Trophoblast cell (in vitro differentiated cells and primary cell): ENCODE results near the gene DVL1.

Experiments
- DNase-seq, 2 donors: peaks; one replicate each; pipeline ENCODE4 v3.0.0-alpha.2; 2016
- H2AFZ ChIP-seq: 2 replicates; pipeline ENCODE4 v1.6.1; 2013; ENCODE audit warnings: low read length, moderate library complexity, mild to moderate bottlenecking; ENCODE audit not compliant: insufficient read depth, poor library complexity
- H2AK5ac ChIP-seq: 2 replicates; pipeline ENCODE4 v1.6.1; 2013; ENCODE audit warnings: mild to moderate bottlenecking, low read length
- H2BK120ac ChIP-seq: 2 replicates; pipeline ENCODE4 v1.6.1; 2013; ENCODE audit warnings: low read length, mild to moderate bottlenecking, moderate library complexity; ENCODE audit not compliant: insufficient read depth, poor library complexity
- H2BK12ac ChIP-seq: 2 replicates; pipeline ENCODE4 v1.6.1; 2013; ENCODE audit warnings: mild to moderate bottlenecking, low read length, moderate library complexity
- H2BK5ac ChIP-seq: 2 replicates; pipeline ENCODE4 v1.6.1; 2013; ENCODE audit warnings: low read length, low read depth, moderate library complexity, mild to moderate bottlenecking; ENCODE audit not compliant: poor library complexity
- H3K14ac ChIP-seq: 2 replicates; pipeline ENCODE4 v1.6.1; 2013; ENCODE audit warnings: mild to moderate bottlenecking, low read length
- H3K18ac ChIP-seq: 2 replicates; pipeline ENCODE4 v1.6.1; 2013; ENCODE audit warnings: mild to moderate bottlenecking, low read length
- H3K23ac ChIP-seq: 2 replicates; pipeline ENCODE4 v1.6.1; 2013; ENCODE audit warnings: low read length
- H3K27ac ChIP-seq: 2 replicates; pipeline ENCODE4 v1.5.1; 2013; ENCODE audit warnings: low read depth, mild to moderate bottlenecking, inconsistent platforms, low read length, moderate library complexity
- H3K27me3 ChIP-seq: 2 replicates; pipeline ENCODE4 v1.6.1; 2013; ENCODE audit warnings: inconsistent platforms, mild to moderate bottlenecking, low read length, moderate library complexity; ENCODE audit not compliant: insufficient read depth
- H3K36me3 ChIP-seq, 2 experiments: 1 replicate in 1 of 2; 2 replicates in 1 of 2; pipeline ENCODE4 v1.6.1; 2013; ENCODE audit warnings: low read length in 2 of 2, mild to moderate bottlenecking in 2 of 2, moderate library complexity in 1 of 2; ENCODE audit not compliant: insufficient read depth in 2 of 2, control insufficient read depth in 1 of 2
- H3K4ac ChIP-seq: 2 replicates; pipeline ENCODE4 v1.6.1; 2013; ENCODE audit warnings: low read depth, mild to moderate bottlenecking, low read length, moderate library complexity
- H3K4me1 ChIP-seq, 2 experiments: 1 replicate in 1 of 2; 2 replicates in 1 of 2; pipeline ENCODE4 v1.6.1; 2013; ENCODE audit warnings: low read length in 2 of 2, mild to moderate bottlenecking in 2 of 2, moderate library complexity in 1 of 2; ENCODE audit not compliant: insufficient read depth in 2 of 2, control insufficient read depth in 1 of 2
- H3K4me2 ChIP-seq: 2 replicates; pipeline ENCODE4 v1.6.1; 2013; ENCODE audit warnings: inconsistent platforms, mild to moderate bottlenecking, low read length, moderate library complexity
- H3K4me3 ChIP-seq: 2 replicates; pipeline ENCODE4 v1.5.1; 2013; ENCODE audit warnings: mild to moderate bottlenecking, low read depth, low read length, inconsistent platforms
- H3K79me1 ChIP-seq: one replicate; pipeline ENCODE4 v1.6.1; 2013; ENCODE audit warnings: low read length
- H3K79me2 ChIP-seq: 2 replicates; pipeline ENCODE4 v1.6.1; 2013; ENCODE audit warnings: low read length, mild to moderate bottlenecking; ENCODE audit not compliant: control insufficient read depth, insufficient read depth, poor library complexity
- H3K9ac ChIP-seq: 2 replicates; pipeline ENCODE4 v1.6.1; 2013; ENCODE audit warnings: mild to moderate bottlenecking, low read length
- H3K9me3 ChIP-seq: 2 replicates; pipeline ENCODE4 v1.6.1; 2013; ENCODE audit warnings: low read depth, mild to moderate bottlenecking, control low read depth, inconsistent platforms, low read length; ENCODE audit not compliant: insufficient read depth
- H4K12ac ChIP-seq: 2 replicates; pipeline ENCODE4 v1.6.1; 2013; ENCODE audit warnings: low read depth, mild to moderate bottlenecking, low read length, moderate library complexity
- H4K8ac ChIP-seq: 2 replicates; pipeline ENCODE4 v1.6.1; 2013; ENCODE audit warnings: low read depth, mild to moderate bottlenecking, low read length, moderate library complexity
- H4K91ac ChIP-seq: one replicate; pipeline ENCODE4 v1.6.1; 2013; ENCODE audit warnings: low read depth, mild to moderate bottlenecking, low read length, moderate library complexity
- WGBS: extraction: QIAGEN DNeasy Blood & Tissue Kit; methylation state at CpG from one replicate; pipeline ENCODE4 v1.1.7; 2013; ENCODE audit warnings: missing lambda C conversion rate; ENCODE audit not compliant: insufficient read length, insufficient coverage; ENCODE audit errors: extremely low coverage; 5-methylcytosine and 5-hydroxymethylcytosine counted together

Gene DVL1

GRCh38 chr1:1390675-1391074, 41.5 kb upstream of the DVL1 start:
- H3K79me2 ChIP-seq, result no peaks in the 10 kb centered on the region
- no peak for DNase-seq
- no peak overlapping the region for H3K4ac ChIP-seq
- H2BK120ac ChIP-seq, result no peak overlapping the region
- H3K14ac ChIP-seq, result no peak overlapping the region
- no peak overlapping the region for H2BK12ac ChIP-seq
- no peak overlapping the region for H3K27ac ChIP-seq
- no peaks in the 10 kb centered on the region for H3K4me1 ChIP-seq
- no peak overlapping the region for H2AFZ ChIP-seq
- H2BK5ac ChIP-seq, result no peak overlapping the region
- no peaks in the 10 kb centered on the region for H3K27me3 ChIP-seq
- no peak overlapping the region for H3K23ac ChIP-seq
- no peak overlapping the region for H3K9ac ChIP-seq
- H4K12ac ChIP-seq, result no peak overlapping the region
- H3K18ac ChIP-seq, result no peak overlapping the region
- no CpG with 5 or more reads among the region's 12 CpGs for WGBS
- no peak overlapping the region for H3K4me3 ChIP-seq
- no peak overlapping the region for H2AK5ac ChIP-seq
- peaks cover 82 to 92% of the 10 kb centered on the region in 2 experiments for H3K36me3 ChIP-seq
- H4K91ac ChIP-seq, result no peak overlapping the region
- no peak overlapping the region for H3K4me2 ChIP-seq
- no peak overlapping the region for H4K8ac ChIP-seq
- H3K79me1 ChIP-seq, result no peaks in the 10 kb centered on the region
- H3K9me3 ChIP-seq, result no peaks in the 10 kb centered on the region

GRCh38 chr1:1388078-1388472, 38.9 kb upstream of the DVL1 start:
- H3K36me3 ChIP-seq, result peaks cover 65 to 78% of the 10 kb centered on the region in 2 experiments
- no peaks in the 10 kb centered on the region for H3K4me1 ChIP-seq
- H3K4me3 ChIP-seq, result no peak overlapping the region
- no peak overlapping the region for H2AFZ ChIP-seq
- H3K9ac ChIP-seq, result no peak overlapping the region
- WGBS, result no CpG with 5 or more reads among the region's 16 CpGs
- no peak overlapping the region for H4K8ac ChIP-seq
- H4K12ac ChIP-seq, result no peak overlapping the region
- no peaks in the 10 kb centered on the region for H3K79me2 ChIP-seq
- no peaks in the 10 kb centered on the region for H3K27me3 ChIP-seq
- H3K9me3 ChIP-seq, result peaks cover 3% of the 10 kb centered on the region
- H2AK5ac ChIP-seq, result no peak overlapping the region
- H2BK5ac ChIP-seq, result no peak overlapping the region
- no peak overlapping the region for H3K14ac ChIP-seq
- H3K4me2 ChIP-seq, result no peak overlapping the region
- H3K23ac ChIP-seq, result no peak overlapping the region
- no peak overlapping the region for H2BK12ac ChIP-seq
- no peak overlapping the region for H3K4ac ChIP-seq
- no peak overlapping the region for H3K27ac ChIP-seq
- no peak overlapping the region for H2BK120ac ChIP-seq
- H4K91ac ChIP-seq, result no peak overlapping the region
- H3K79me1 ChIP-seq, result no peaks in the 10 kb centered on the region
- no peak for DNase-seq
- no peak overlapping the region for H3K18ac ChIP-seq

- H3K27me3 ChIP-seq, result no peaks in the 10 kb centered on the region
- no CpG with 5 or more reads among the region's 50 CpGs for WGBS
- no peak overlapping the region for H4K12ac ChIP-seq
- H3K4ac ChIP-seq, result no peak overlapping the region
- H4K8ac ChIP-seq, result no peak overlapping the region
- no peak overlapping the region for H2BK12ac ChIP-seq
- no peak overlapping the region for H3K18ac ChIP-seq
- no peak overlapping the region for H2AFZ ChIP-seq
- H3K9me3 ChIP-seq, result peaks cover 3% of the 10 kb centered on the region
- no peak for DNase-seq
- no peak overlapping the region for H2BK120ac ChIP-seq
- peaks cover 59 to 72% of the 10 kb centered on the region in 2 experiments for H3K36me3 ChIP-seq
- H3K9ac ChIP-seq, result no peak overlapping the region
- no peaks in the 10 kb centered on the region for H3K79me2 ChIP-seq
- H3K4me2 ChIP-seq, result no peak overlapping the region
- H3K27ac ChIP-seq, result no peak overlapping the region
- no peaks in the 10 kb centered on the region for H3K4me1 ChIP-seq
- H2BK5ac ChIP-seq, result no peak overlapping the region
- H3K79me1 ChIP-seq, result no peaks in the 10 kb centered on the region
- H2AK5ac ChIP-seq, result no peak overlapping the region
- H3K23ac ChIP-seq, result no peak overlapping the region
- no peak overlapping the region for H3K14ac ChIP-seq
- H3K4me3 ChIP-seq, result no peak overlapping the region
- no peak overlapping the region for H4K91ac ChIP-seq
Measured at GRCh38 chr1:1387098-1388077, 38.2 kb upstream of the DVL1 start.

GRCh38 chr1:1385931-1386330, 36.7 kb upstream of the DVL1 start:
- H3K79me2 ChIP-seq, result no peaks in the 10 kb centered on the region
- H4K91ac ChIP-seq, result no peak overlapping the region
- DNase-seq, result no peak
- peaks cover 55 to 69% of the 10 kb centered on the region in 2 experiments for H3K36me3 ChIP-seq
- H2BK120ac ChIP-seq, result no peak overlapping the region
- H3K18ac ChIP-seq, result no peak overlapping the region
- H2BK12ac ChIP-seq, result no peak overlapping the region
- no peaks in the 10 kb centered on the region for H3K4me1 ChIP-seq
- H3K14ac ChIP-seq, result no peak overlapping the region
- no peaks in the 10 kb centered on the region for H3K27me3 ChIP-seq
- H2AFZ ChIP-seq, result no peak overlapping the region
- no peak overlapping the region for H4K12ac ChIP-seq
- no peak overlapping the region for H3K27ac ChIP-seq
- H3K9me3 ChIP-seq, result peaks cover 3% of the 10 kb centered on the region
- no CpG with 5 or more reads among the region's 8 CpGs for WGBS
- no peak overlapping the region for H3K4me2 ChIP-seq
- H2AK5ac ChIP-seq, result no peak overlapping the region
- H3K4ac ChIP-seq, result no peak overlapping the region
- H2BK5ac ChIP-seq, result no peak overlapping the region
- H3K23ac ChIP-seq, result no peak overlapping the region
- no peak overlapping the region for H3K4me3 ChIP-seq
- H4K8ac ChIP-seq, result no peak overlapping the region
- H3K9ac ChIP-seq, result no peak overlapping the region
- H3K79me1 ChIP-seq, result no peaks in the 10 kb centered on the region
